OCI-LY3 (cell line): ENCODE data around the gene VAMP8.
"Not testable (repeated sequence)": the region's sequence is repeated elsewhere in the genome, so short reads cannot be mapped to it uniquely, and the experiment has no call there.

Experiments
- H2AFZ ChIP-seq: fragments of 200-600, 300-600 bp; shearing (Covaris generic); 2 replicates; pipeline ENCODE4 v1.6.0; 2014; ENCODE audit warnings: antibody characterized with exemption, low read depth, low read length
- H3K27ac ChIP-seq: fragments of 200-600, 300-600 bp; sonication (generic); 2 replicates; pipeline ENCODE4 v1.5.1; 2014; ENCODE audit warnings: mild to moderate bottlenecking, low read length, moderate library complexity, mixed read lengths
- H3K27me3 ChIP-seq: fragments of 200-600, 300-600 bp; sonication (generic); 2 replicates; pipeline ENCODE4 v1.6.1; 2014; ENCODE audit warnings: low read depth, low read length, mixed read lengths
- H3K36me3 ChIP-seq: fragments of 200-600, 300-600 bp; sonication (generic); replicated peaks from 2 replicates; pipeline ENCODE3; 2014; ENCODE audit warnings: low read depth, low read length, mixed read lengths
- H3K4me1 ChIP-seq: fragments of 300-600, 200-600 bp; sonication (generic); 2 replicates; pipeline ENCODE4 v1.6.1; 2014; ENCODE audit warnings: low read length, mixed read lengths
- H3K4me2 ChIP-seq: fragments of 200-600, 300-600 bp; sonication (generic); 2 replicates; pipeline ENCODE4 v1.6.1; 2014; ENCODE audit warnings: low read length, mixed read lengths
- H3K4me3 ChIP-seq: fragments of 300-600, 200-600 bp; sonication (generic); 2 replicates; pipeline ENCODE4 v1.5.1; 2014; ENCODE audit warnings: antibody characterized with exemption, mild to moderate bottlenecking, low read length, moderate library complexity
- H3K79me2 ChIP-seq: fragments of 300-600, 200-600 bp; shearing (Covaris generic); 2 replicates; pipeline ENCODE4 v1.6.1; 2014; ENCODE audit warnings: mild to moderate bottlenecking, low read length, mixed read lengths
- H3K9ac ChIP-seq: fragments of 300-600, 200-600 bp; shearing (Covaris generic); 2 replicates; pipeline ENCODE4 v1.6.0; 2014; ENCODE audit warnings: mild to moderate bottlenecking, low read length, moderate library complexity
- H3K9me3 ChIP-seq: fragments of 200-600, 300-600 bp; shearing (Covaris generic); 2 replicates; pipeline ENCODE4 v1.6.1; 2014; ENCODE audit warnings: low read length, mixed read lengths; ENCODE audit not compliant: insufficient read depth
- H4K20me1 ChIP-seq: fragments of 200-600, 300-600 bp; sonication (generic); 2 replicates; pipeline ENCODE4 v1.6.1; 2016; ENCODE audit warnings: low read length, mixed read lengths; ENCODE audit not compliant: insufficient read depth
- CTCF ChIP-seq: fragments of 200-600, 300-600 bp; sonication (generic); IDR thresholded peaks from 2 replicates; pipeline ENCODE4 v1.5.1; 2014; ENCODE audit warnings: antibody characterized with exemption, low read length, low read depth
- EZH2phosphoT487 ChIP-seq: fragments of 200-600 bp; shearing (Covaris generic); IDR thresholded peaks from 2 replicates; pipeline ENCODE4 v1.6.1; 2018; ENCODE audit warnings: antibody characterized with exemption, mixed run types, low read depth

The VAMP8 gene

GRCh38 chr2:85611705-85612587, 34.6 kb downstream of the VAMP8 start, which contains the start of gene C2orf68:
TSS of gene C2orf68 (minus strand) at chr2:85612066. CDS start at chr2:85611984, 82 bp downstream.
- H3K4me1 ChIP-seq, result peaks cover 6% of the 10 kb centered on the region
- H3K9me3 ChIP-seq, result no peaks in the 10 kb centered on the region
- H3K9ac ChIP-seq, result peak within 1 kb of the TSS; percentile 61
- no peak for TF ChIP-seq CTCF
- TF ChIP-seq EZH2phosphoT487, result no peak
- H3K4me3 ChIP-seq, result peak within 1 kb of the TSS; percentile 77
- peak within 1 kb of the TSS; percentile 63 for H3K4me2 ChIP-seq
- H3K27ac ChIP-seq, result peak within 1 kb of the TSS; percentile 36
- H3K27me3 ChIP-seq, result no peaks in the 10 kb centered on the region
- H3K36me3 ChIP-seq, result peaks cover 14% of the 10 kb centered on the region
- 0 out of 2 replicates have a peak, but pooled peaks cover under 1% of the 10 kb centered on the region for H4K20me1 ChIP-seq
- H2AFZ ChIP-seq, result peak within 1 kb of the TSS; percentile 53
- H3K79me2 ChIP-seq, result peaks cover 24% of the 10 kb centered on the region

DNA sequence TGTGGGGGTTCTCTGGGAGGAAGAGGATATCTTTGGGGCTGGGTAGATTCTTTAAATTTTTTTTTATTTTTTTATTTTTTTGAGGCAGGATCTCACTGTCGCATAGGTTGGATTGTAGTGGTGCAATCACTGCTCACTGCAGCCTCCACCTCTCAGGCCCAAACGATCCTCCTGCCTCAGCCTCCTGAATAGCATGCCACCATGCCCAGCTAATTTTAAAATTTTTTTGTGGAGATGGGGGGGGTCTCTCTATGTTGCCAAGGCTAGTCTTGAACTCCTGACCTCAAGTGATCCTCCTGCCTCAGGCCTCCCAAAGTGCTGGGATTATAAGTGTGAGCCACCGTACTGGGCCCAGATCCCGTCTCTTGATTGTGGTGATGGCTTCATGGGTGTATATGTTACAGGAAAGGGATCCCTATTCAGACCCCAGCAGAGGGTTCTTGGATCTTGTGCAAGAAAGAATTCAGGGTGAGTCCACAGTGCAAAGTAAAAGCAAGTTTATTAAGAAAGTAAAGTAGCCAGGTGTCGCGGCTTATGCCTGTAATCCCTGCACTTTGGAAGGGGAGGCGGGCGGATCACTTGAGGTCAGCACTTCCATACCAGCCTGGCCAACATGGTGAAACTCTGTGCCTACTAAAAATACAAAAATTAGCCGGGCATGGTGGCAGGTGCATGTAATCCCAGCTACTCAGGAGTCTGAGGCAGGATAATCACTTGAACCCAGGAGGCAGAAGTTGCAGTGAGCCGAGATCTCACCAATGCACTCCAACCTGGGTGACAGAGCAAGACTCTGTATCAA, 36.5 kb downstream of the VAMP8 start:
- H4K20me1 ChIP-seq, result peaks cover 7% of the 10 kb centered on the region
- no peak overlapping the region for H3K4me2 ChIP-seq
- H3K79me2 ChIP-seq, result peaks cover 44% of the 10 kb centered on the region
- TF ChIP-seq EZH2phosphoT487 (no peak), CTCF (no peak)
- no peak overlapping the region for H3K9ac ChIP-seq
- peaks cover 12% of the 10 kb centered on the region for H3K36me3 ChIP-seq
- H3K27me3 ChIP-seq, result no peaks in the 10 kb centered on the region
- H3K4me3 ChIP-seq, result no peak overlapping the region
- H3K9me3 ChIP-seq, result no peaks in the 10 kb centered on the region
- H2AFZ ChIP-seq, result no peak overlapping the region
- peaks cover 13% of the 10 kb centered on the region for H3K4me1 ChIP-seq
- no peak overlapping the region for H3K27ac ChIP-seq

GRCh38 chr2:85614757-85615156, 37.4 kb downstream of the VAMP8 start:
- peaks cover 52% of the 10 kb centered on the region for H3K79me2 ChIP-seq
- not testable (repeated sequence) for H3K9ac ChIP-seq, H3K27me3 ChIP-seq, H3K9me3 ChIP-seq, H3K27ac ChIP-seq, H4K20me1 ChIP-seq, H3K4me3 ChIP-seq, H2AFZ ChIP-seq, H3K4me2 ChIP-seq
- H3K36me3 ChIP-seq, result peaks cover 14% of the 10 kb centered on the region
- H3K4me1 ChIP-seq, result peaks cover 13% of the 10 kb centered on the region

GRCh38 chr2:85615413-85615728, 38.0 kb downstream of the VAMP8 start:
- Histone ChIP-seq H3K27me3 (no peaks in the 10 kb centered on the region), H3K9ac (no peak overlapping the region), H3K4me2 (no peak overlapping the region), H3K4me1 (peaks cover 13% of the 10 kb centered on the region), H3K9me3 (no peaks in the 10 kb centered on the region), H4K20me1 (peaks cover 7% of the 10 kb centered on the region), H2AFZ (no peak overlapping the region), H3K4me3 (no peak overlapping the region), H3K36me3 (peaks cover 14% of the 10 kb centered on the region), H3K79me2 (peaks cover 54% of the 10 kb centered on the region), H3K27ac (no peak overlapping the region)
- TF ChIP-seq CTCF (no peak), EZH2phosphoT487 (no peak)

DNA sequence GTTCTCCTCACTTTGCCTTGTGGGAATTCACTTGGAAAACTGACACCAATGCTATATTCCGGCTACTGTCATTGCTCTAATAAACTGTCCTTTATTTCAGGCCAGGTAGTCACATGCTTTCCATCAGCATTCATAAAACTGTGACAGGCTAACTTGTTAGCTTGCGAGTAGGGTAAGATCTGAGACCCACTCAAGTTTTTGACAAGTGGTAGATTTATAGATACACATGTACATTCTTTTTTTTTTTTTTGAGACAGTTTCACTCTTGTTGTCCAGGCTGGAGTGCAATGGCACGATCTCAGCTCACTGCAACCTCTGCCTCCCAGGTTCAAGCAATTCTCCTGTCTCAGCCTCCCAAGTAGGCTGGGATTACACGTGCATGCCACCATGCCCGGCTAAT, 40.3 kb downstream of the VAMP8 start:
- not testable (repeated sequence) for H3K27me3 ChIP-seq, H3K9ac ChIP-seq, H3K4me1 ChIP-seq, H3K9me3 ChIP-seq, H4K20me1 ChIP-seq, H2AFZ ChIP-seq, H3K27ac ChIP-seq
- Histone ChIP-seq H3K4me3 (peak overlapping the region; percentile 88; the same call in 1 of the 2 replicates), H3K4me2 (peak overlapping the region; percentile 92), H3K79me2 (peaks cover 50% of the 10 kb centered on the region), H3K36me3 (peaks cover 25% of the 10 kb centered on the region)
